GM10266 (cell line): Measurements from ENCODE around the gene CDC25B.

Experiments used
- DNase-seq: peaks from one replicate; pipeline ENCODE4 v3.0.0; 2012; ENCODE audit errors: extremely low spot score
- TF ChIP-seq, protein P1 (sequence below): IDR thresholded peaks from 2 replicates; pipeline ENCODE4 v1.5.1; 2012; ENCODE audit warnings: mild to moderate bottlenecking, low read depth; ENCODE audit not compliant: control insufficient read depth, insufficient read depth; ENCODE audit errors: missing control alignments

CDC25B gene

DNA sequence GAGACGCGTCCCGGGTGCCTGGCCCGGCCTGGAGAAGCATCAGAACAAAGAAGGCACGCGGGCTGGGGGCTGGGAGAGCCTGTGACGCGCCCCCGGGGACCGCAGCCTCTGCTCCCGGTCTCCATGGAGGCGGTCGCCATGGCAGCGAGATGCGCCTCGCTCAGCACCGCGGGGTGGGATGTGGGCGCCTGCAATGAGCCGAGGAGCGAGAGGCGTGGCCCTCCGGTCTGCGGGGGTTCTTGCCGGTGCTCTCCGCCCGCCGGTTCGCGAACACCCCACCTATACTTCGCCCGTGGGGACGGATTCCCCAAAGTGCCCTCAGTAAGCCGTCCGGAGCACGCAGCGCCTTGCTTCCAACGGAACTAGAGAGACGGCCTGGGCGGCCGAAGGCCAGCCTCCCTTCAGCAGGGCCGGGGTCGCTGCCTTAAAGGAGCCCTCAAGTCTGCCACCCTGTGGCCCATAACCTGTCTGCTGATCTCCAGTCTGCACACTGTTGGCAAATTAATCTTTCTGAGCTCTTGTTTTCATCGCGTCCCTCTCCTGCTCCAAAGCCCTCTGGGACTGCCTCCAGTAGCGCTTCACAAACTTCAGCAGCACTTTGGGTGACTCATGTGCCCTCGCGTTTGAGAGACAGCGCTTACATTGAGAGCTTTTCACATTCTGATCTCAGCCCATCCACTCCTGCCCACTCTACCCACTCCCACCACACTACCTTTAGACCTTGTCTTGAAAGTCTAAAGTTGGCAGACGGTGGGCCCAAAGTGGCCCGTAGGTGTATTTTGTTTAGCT, 27.6 kb upstream of the CDC25B start:
- TF ChIP-seq, protein P1, sequence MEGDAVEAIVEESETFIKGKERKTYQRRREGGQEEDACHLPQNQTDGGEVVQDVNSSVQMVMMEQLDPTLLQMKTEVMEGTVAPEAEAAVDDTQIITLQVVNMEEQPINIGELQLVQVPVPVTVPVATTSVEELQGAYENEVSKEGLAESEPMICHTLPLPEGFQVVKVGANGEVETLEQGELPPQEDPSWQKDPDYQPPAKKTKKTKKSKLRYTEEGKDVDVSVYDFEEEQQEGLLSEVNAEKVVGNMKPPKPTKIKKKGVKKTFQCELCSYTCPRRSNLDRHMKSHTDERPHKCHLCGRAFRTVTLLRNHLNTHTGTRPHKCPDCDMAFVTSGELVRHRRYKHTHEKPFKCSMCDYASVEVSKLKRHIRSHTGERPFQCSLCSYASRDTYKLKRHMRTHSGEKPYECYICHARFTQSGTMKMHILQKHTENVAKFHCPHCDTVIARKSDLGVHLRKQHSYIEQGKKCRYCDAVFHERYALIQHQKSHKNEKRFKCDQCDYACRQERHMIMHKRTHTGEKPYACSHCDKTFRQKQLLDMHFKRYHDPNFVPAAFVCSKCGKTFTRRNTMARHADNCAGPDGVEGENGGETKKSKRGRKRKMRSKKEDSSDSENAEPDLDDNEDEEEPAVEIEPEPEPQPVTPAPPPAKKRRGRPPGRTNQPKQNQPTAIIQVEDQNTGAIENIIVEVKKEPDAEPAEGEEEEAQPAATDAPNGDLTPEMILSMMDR, result peak; percentile 71
- peak; percentile 82 for DNase-seq

DNA sequence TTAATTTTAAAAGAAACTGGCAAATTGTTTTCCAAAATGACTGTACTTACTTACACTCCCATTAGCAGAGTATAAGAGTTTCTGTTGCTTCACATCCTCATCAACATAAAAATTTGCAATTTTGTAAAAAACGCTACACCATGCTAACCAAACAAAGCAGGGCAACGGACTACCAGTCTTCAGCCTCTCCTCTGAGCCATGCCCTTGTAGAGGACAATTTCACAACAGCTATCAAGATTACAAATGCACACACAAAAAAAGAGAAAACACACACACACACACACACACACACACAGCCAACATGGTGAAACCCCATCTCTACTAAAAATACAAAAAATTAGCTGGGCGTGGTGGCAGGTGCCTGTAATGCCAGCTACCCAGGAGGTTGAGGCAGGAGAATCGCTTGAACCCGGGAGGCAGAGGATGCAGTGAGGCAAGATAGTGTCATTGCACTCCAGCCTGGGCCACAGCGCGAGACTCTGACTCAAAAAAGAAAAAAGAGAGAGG, 24.5 kb upstream of the CDC25B start:
- no peak for DNase-seq
- TF ChIP-seq, protein P1, result no peak

DNA sequence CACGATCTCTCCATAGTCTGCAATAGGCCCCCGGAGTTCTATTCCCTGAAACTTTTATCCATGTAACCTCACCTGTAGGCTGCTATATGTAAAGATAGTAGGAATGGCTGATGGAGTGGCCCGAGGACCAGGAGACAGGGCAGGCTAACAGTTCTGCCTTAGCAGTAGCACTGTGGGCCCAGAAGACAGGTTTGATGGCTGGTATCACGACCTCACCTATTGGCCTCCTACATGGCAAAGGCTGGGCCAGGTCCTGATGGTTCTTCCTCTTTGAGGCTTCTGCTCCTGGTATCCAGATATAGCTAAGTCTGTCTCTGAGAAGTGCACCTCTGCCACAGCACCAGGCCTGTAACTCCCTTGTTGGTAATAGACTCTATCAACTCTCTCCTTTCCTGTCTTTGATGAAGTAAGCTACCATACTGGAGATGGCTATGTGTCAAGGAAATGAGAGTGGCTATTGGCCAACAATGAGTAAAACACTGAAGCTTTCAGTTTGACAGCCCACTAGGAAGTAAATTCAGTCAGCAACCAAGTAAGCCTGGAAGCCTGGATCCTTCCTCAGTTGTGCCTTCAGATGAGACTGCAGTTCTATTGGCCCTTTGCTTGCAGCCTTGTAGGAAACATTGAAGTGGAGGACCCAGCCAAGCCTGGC, 20.5 kb upstream of the CDC25B start:
- no peak for DNase-seq
- TF ChIP-seq, protein P1, result no peak

DNA sequence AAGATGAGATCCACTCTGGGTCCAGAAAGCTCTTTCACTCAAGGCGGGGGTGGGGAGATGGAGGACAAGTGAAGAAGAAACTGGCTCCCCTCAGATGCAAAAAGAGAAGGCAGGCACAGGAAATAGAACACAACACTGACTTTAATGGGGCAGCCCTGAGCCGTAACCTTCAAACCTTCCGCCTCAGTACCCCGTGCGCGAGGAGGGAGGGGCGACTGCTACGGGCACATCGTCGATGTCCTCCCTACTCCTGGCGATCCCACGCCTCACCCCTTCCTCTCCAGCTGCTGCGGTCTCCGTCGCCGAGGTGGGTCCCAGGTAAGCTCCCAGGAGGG, 18.8 kb upstream of the CDC25B start:
- no peak for DNase-seq
- TF ChIP-seq, protein P1, result no peak

DNA sequence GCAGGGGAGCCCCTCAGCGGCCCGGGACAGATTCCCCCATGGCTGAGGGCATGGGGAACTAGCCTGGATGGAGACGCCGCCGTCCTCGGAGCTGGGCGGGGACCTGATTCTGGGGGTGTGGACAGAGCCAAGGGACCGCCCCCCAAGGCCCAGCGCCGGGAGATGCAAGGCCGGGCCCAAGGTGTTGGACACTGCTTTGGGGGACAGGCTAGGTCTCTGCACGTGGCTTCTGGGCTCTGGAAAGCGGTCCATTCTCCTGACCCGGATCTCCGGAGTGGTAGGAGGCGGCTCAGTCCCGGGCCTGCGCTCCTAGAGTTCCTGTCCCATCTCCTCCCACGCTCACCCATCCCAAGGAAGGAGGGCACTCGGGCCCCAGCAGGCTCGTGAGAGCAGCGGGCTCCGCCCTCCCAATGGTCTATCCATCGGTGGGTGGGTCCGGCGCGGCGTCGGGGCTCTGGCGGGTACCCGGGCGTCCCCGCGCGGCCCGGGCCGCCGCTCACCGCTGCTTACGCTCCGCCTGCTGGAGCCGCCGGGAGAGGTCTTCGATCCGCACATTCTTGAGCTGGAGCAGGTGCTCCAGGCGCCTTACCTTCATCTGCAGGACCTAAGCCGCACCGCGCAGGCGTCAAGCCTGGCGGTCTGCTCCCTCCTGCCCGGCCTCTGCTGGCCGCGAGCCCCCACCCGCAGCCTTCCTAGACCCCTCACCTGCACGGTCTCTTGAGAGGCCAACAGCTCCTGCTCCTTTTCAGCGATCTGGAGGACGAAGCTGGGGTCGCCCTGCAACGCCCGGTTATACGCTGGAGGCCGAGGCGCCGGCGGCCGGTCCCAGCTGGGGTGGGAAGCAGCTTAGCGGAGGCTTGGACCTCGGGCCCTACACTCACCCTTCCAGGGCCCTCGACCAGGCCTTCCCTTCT, 18.1 kb upstream of the CDC25B start:
- TF ChIP-seq, protein P1, result no peak
- DNase-seq, result no peak

DNA sequence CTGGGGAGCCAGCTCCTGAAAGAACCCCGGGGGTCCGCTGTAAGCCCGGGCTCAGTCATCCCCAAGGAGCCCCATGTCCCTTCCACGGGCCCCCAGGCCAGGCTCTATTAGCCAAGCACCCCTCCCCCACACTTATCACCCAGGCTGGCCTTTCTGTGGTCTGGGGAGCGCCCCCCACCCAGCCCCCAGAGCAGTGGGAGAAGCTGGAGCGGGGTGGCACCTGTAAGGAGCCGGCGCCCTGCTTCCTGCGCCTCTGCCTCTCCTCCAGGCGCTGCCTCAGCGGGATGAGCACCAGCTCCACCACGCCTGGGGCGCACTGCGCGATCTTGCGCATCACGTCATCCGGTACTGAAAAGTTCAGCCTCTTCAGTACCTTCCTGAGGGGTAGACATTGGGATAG, 17.1 kb upstream of the CDC25B start:
- TF ChIP-seq, protein P1, result no peak
- DNase-seq, result no peak
